ENCODE results near the gene L3MBTL4. TPM values are rescaled to one million over a fixed set of nuclear protein-coding genes. Genes with fewer than 3 reads are reported as not detected.

Gene L3MBTL4
- total RNA-seq, 1 experiment from 2014 or later, result not detected

DNA sequence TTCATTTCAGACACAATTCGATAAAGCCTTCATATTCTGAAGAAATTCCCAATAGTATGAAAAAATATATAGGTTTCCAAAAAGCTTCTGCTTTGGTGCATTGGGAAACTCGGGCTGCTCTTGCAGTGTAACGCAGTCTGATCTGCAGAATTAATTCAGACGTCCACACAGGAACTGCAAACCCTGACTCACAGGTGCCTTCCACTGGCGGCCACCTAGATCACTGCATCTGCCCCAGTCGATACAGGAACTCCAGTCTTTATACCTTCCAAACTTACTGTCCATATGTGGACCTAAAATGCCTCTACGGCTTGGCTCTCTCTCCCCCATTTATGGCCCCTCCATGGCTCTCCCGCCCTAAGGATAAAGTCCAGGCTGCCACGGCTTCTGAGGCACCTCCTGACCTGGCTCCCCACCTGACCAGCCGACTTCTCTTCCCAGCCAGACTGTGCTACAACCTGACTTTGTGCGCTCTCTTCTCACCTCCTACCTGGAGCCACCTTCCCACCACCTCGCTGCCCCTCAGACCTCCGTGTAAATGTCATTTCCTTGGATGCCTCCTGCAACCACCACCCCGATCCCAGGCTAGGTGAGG is 39.7 kb downstream of the L3MBTL4 start:
- BruUV-seq (replicated peaks), result no TSS peak
- no peak for DNase-seq
- Histone ChIP-seq H3K27ac (no peak overlapping the region), H3K9me2 (ENCODE audit: insufficient read depth) (no peaks in the 10 kb centered on the region), H3K4me3 (no peak overlapping the region), H3K4me2 (no peak overlapping the region), H3K79me2 (ENCODE audit: low read depth) (no peaks in the 10 kb centered on the region), H3K9me3 (ENCODE audit: insufficient read depth, low read depth) (no peaks in the 10 kb centered on the region), H2AFZ (no peak overlapping the region), H3F3A (ENCODE audit: insufficient read depth, low read depth) (no peaks in the 10 kb centered on the region), H3K27me3 (ENCODE audit: insufficient read depth, low read depth) (peaks cover 16% of the 10 kb centered on the region), H4K20me1 (ENCODE audit: insufficient read depth) (no peaks in the 10 kb centered on the region), H3K36me3 (ENCODE audit: low read depth) (no peaks in the 10 kb centered on the region), H3K4me1 (replicated peaks; ENCODE audit: insufficient read depth) (no peaks in the 10 kb centered on the region)
- CTCF ChIA-PET, result no interaction called here
- intact Hi-C loops (cut with micrococcal nuclease; ENCODE audit: unreplicated experiment), result no loop called here
- no peak for TF ChIP-seq EZH2 (IDR thresholded peaks at IDR 0.05; ENCODE audit: low read depth)
- TF ChIP-seq, protein P1, sequence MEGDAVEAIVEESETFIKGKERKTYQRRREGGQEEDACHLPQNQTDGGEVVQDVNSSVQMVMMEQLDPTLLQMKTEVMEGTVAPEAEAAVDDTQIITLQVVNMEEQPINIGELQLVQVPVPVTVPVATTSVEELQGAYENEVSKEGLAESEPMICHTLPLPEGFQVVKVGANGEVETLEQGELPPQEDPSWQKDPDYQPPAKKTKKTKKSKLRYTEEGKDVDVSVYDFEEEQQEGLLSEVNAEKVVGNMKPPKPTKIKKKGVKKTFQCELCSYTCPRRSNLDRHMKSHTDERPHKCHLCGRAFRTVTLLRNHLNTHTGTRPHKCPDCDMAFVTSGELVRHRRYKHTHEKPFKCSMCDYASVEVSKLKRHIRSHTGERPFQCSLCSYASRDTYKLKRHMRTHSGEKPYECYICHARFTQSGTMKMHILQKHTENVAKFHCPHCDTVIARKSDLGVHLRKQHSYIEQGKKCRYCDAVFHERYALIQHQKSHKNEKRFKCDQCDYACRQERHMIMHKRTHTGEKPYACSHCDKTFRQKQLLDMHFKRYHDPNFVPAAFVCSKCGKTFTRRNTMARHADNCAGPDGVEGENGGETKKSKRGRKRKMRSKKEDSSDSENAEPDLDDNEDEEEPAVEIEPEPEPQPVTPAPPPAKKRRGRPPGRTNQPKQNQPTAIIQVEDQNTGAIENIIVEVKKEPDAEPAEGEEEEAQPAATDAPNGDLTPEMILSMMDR (conservative IDR thresholded peaks at IDR 0.05), result no peak
- POLR2A ChIA-PET (ENCODE audit: unreplicated experiment), result no interaction called here

DNA sequence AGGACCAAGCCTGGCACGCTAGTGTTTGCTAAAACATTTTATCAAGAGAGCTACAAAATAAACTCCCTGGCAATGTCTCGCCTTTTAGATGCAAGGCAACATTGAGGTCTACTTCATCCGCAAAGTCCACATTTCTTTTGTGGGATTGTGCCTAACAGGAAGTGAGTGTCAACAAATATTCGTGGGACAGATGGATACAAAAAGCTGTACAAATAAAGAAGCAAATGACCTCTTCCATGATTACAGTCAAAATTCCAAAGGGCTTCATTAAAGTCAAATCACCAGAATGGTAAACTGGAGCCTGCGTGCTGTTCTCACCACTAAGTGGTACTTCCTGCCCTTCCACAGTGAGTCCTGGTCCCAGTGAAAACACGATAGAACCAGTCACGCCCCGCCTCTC is 40.4 kb downstream of the L3MBTL4 start:
- H3K9me2 ChIP-seq (ENCODE audit: insufficient read depth), result no peaks in the 10 kb centered on the region
- POLR2A ChIA-PET (ENCODE audit: unreplicated experiment), result no interaction called here
- intact Hi-C loops (cut with micrococcal nuclease; ENCODE audit: unreplicated experiment), result no loop called here
- H3K36me3 ChIP-seq (ENCODE audit: low read depth), result no peaks in the 10 kb centered on the region
- no peaks in the 10 kb centered on the region for H3K79me2 ChIP-seq (ENCODE audit: low read depth)
- H2AFZ ChIP-seq, result no peak overlapping the region
- H4K20me1 ChIP-seq (ENCODE audit: insufficient read depth), result no peaks in the 10 kb centered on the region
- CTCF ChIA-PET, result no interaction called here
- no TSS peak for BruUV-seq (replicated peaks)
- H3F3A ChIP-seq (ENCODE audit: insufficient read depth, low read depth), result no peaks in the 10 kb centered on the region
- no peak for DNase-seq
- peaks cover 16% of the 10 kb centered on the region for H3K27me3 ChIP-seq (ENCODE audit: insufficient read depth, low read depth)
- H3K4me2 ChIP-seq, result no peak overlapping the region
- no peak overlapping the region for H3K27ac ChIP-seq
- H3K9me3 ChIP-seq (ENCODE audit: insufficient read depth, low read depth), result no peaks in the 10 kb centered on the region
- no peak overlapping the region for H3K4me3 ChIP-seq
- no peaks in the 10 kb centered on the region for H3K4me1 ChIP-seq (replicated peaks; ENCODE audit: insufficient read depth)
- TF ChIP-seq, protein P1 (conservative IDR thresholded peaks at IDR 0.05), result no peak
- no peak for TF ChIP-seq EZH2 (IDR thresholded peaks at IDR 0.05; ENCODE audit: low read depth)

- BruUV-seq (replicated peaks), result no TSS peak
- Histone ChIP-seq H3K4me1 (replicated peaks; ENCODE audit: insufficient read depth) (no peaks in the 10 kb centered on the region), H2AFZ (no peak overlapping the region), H3K9me2 (ENCODE audit: insufficient read depth) (no peaks in the 10 kb centered on the region), H3K27me3 (ENCODE audit: insufficient read depth, low read depth) (peaks cover 19% of the 10 kb centered on the region), H3F3A (ENCODE audit: insufficient read depth, low read depth) (no peaks in the 10 kb centered on the region), H3K9me3 (ENCODE audit: insufficient read depth, low read depth) (no peaks in the 10 kb centered on the region), H4K20me1 (ENCODE audit: insufficient read depth) (no peaks in the 10 kb centered on the region), H3K4me2 (no peak overlapping the region), H3K4me3 (no peak overlapping the region), H3K36me3 (ENCODE audit: low read depth) (no peaks in the 10 kb centered on the region), H3K27ac (no peak overlapping the region), H3K79me2 (ENCODE audit: low read depth) (no peaks in the 10 kb centered on the region)
- intact Hi-C loops (cut with micrococcal nuclease; ENCODE audit: unreplicated experiment), result no loop called here
- ChIA-PET POLR2A (ENCODE audit: unreplicated experiment) (no interaction called here), CTCF (no interaction called here)
- DNase-seq, result no peak
- TF ChIP-seq, protein P1 (conservative IDR thresholded peaks at IDR 0.05), result no peak
- no peak for TF ChIP-seq EZH2 (IDR thresholded peaks at IDR 0.05; ENCODE audit: low read depth)
Observed at GRCh38 chr18:6373187-6373586, 41.5 kb downstream of the L3MBTL4 start.
